Thoracic aorta (tissue), 2 donors: ENCODE measurements around the gene TANK. TPM values are rescaled to one million over a fixed set of nuclear protein-coding genes. Genes with fewer than 3 reads are reported as not detected.
A peak's percentile ranks its signal among the peaks of the same experiment; 100 is the strongest.
"Not testable (repeated sequence)": the region's sequence is repeated elsewhere in the genome, so short reads cannot be mapped to it uniquely, and the experiment has no call there.

Experiments
- ATAC-seq: fragments of 150-250 bp; one replicate; pipeline ENCODE4 v1.8.0; 2017; ENCODE audit warnings: low read depth; ENCODE audit not compliant: insufficient number of reproducible peaks, low FRiP score
- DNase-seq: peaks from one replicate; pipeline ENCODE4 v3.0.0-alpha.2; 2020; ENCODE audit warnings: low spot score
- H3K27ac ChIP-seq, 2 donors: fragments of 200-600 bp; sonication (generic); 1 replicate in 1 of 2; 2 replicates in 1 of 2; pipeline ENCODE4 v1.5.1; 2016; ENCODE audit warnings: mild to moderate bottlenecking in 2 of 2, moderate library complexity in 2 of 2
- H3K27me3 ChIP-seq: fragments of 200-600 bp; sonication (generic); replicated peaks from 2 replicates; pipeline ENCODE4 v1.6.0; 2016; ENCODE audit warnings: mild to moderate bottlenecking; ENCODE audit not compliant: insufficient read depth
- H3K36me3 ChIP-seq: fragments of 200-600 bp; sonication (generic); one replicate; pipeline ENCODE4 v1.5.1; 2016
- H3K4me1 ChIP-seq, 2 donors: fragments of 200-600 bp; sonication (generic); 1 replicate in 1 of 2; 2 replicates in 1 of 2; pipeline versions ENCODE4 v1.5.1 to v1.6.0; 2016; ENCODE audit warnings: low read depth in 2 of 2, mild to moderate bottlenecking in 1 of 2; ENCODE audit not compliant: control insufficient read depth in 1 of 2
- H3K4me3 ChIP-seq: fragments of 200-600 bp; sonication (generic); 2 replicates; pipeline ENCODE4 v1.5.1; 2016; ENCODE audit warnings: mild to moderate bottlenecking
- H3K9me3 ChIP-seq: fragments of 200-600 bp; sonication (generic); 2 replicates; pipeline ENCODE4 v1.5.1; 2016
- total RNA-seq, 2 donors: library from RNA; depleted of rRNA; stranded (reverse); fragments of >200 nt; gene quantifications; one replicate each; pipeline versions ENCODE4 v1.1.0 to v1.2.3, GENCODE V29; 2016
- TF ChIP-seq, protein P1 (sequence below): fragments of 200-600 bp; sonication (generic); IDR thresholded peaks from one replicate; pipeline ENCODE4 v1.5.1; 2019; ENCODE audit warnings: antibody characterized with exemption

Gene TANK
- total RNA-seq, 2 donors from 2014 or later = 59.2 to 86.8 TPM

DNA sequence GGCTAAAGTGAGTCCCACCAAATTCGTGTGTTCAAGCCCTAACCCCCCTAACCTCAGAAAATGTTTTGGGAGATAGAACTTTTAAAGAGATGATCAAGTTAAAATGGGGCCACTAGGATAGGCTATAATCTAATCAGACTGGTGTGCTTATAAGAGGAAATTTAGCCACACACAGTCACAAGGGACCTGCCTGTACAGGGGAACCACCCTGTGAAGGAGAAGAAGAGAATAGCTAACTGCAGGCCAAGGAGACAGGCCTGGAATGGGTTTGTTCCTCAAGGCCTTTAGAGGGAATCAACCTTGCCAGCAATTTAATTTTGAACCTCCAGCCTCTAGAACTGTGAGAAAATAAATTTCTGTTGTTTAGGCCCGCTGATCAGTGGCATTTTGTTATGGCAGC lies 36.0 kb upstream of the TANK start:
- TF ChIP-seq, protein P1, sequence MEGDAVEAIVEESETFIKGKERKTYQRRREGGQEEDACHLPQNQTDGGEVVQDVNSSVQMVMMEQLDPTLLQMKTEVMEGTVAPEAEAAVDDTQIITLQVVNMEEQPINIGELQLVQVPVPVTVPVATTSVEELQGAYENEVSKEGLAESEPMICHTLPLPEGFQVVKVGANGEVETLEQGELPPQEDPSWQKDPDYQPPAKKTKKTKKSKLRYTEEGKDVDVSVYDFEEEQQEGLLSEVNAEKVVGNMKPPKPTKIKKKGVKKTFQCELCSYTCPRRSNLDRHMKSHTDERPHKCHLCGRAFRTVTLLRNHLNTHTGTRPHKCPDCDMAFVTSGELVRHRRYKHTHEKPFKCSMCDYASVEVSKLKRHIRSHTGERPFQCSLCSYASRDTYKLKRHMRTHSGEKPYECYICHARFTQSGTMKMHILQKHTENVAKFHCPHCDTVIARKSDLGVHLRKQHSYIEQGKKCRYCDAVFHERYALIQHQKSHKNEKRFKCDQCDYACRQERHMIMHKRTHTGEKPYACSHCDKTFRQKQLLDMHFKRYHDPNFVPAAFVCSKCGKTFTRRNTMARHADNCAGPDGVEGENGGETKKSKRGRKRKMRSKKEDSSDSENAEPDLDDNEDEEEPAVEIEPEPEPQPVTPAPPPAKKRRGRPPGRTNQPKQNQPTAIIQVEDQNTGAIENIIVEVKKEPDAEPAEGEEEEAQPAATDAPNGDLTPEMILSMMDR = no peak
- ATAC-seq (no peak), DNase-seq (no peak)
- Histone ChIP-seq H3K4me3 (no peak overlapping the region), H3K36me3 (no peaks in the 10 kb centered on the region), H3K27ac (peak overlapping the region; percentile 62 to 77), H3K27me3 (no peaks in the 10 kb centered on the region), H3K4me1 (peaks cover 0 to 21% of the 10 kb centered on the region in 2 donors), H3K9me3 (no peaks in the 10 kb centered on the region)

DNA sequence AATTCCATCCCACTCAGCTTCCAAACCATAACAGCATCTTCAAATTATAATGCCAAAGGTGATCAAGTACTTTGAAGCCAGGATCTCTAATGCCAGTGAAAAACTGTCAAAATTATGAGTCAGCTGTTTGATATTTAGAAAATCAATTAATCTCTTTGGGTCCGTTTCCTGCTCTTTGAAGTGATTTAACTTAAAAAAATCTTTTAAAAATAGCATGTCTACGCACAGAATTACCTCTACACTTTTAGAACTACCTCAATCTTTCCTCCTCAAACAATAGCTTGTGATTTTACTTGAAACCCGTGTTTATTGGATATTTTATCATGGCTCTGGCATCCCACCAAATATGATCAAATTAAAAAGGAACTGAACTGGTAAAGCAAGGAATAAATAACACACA lies 31.3 kb upstream of the TANK start:
- H3K27ac ChIP-seq = no peak overlapping the region
- TF ChIP-seq, protein P1 = no peak
- H3K4me1 ChIP-seq = peaks cover 0 to 7% of the 10 kb centered on the region in 2 donors
- ATAC-seq (no peak), DNase-seq (no peak)
- H3K9me3 ChIP-seq = no peaks in the 10 kb centered on the region
- no peaks in the 10 kb centered on the region for H3K36me3 ChIP-seq
- H3K27me3 ChIP-seq = no peaks in the 10 kb centered on the region
- no peak overlapping the region for H3K4me3 ChIP-seq

DNA sequence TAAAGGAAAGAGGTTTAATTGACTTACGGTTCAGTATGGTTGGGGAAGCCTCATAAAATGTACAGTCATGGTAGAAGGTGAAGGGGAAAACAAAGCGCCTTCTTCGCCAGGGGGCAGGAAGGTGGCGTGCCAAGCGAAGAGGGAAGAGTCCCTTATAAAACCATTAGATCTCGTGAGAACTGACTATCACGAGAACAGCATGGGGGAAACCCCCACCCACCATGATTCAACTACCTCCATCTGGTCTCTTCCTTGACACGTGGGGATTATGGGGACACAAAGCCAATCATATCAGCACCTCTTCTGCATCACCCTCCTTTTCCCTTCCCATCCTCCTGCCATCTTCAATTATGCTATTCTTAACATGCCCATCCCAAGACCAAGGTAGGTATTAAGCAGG lies 29.9 kb upstream of the TANK start:
- no peaks in the 10 kb centered on the region for H3K27me3 ChIP-seq
- ATAC-seq = no peak
- DNase-seq = no peak
- H3K36me3 ChIP-seq = no peaks in the 10 kb centered on the region
- no peaks in the 10 kb centered on the region for H3K9me3 ChIP-seq
- H3K4me3 ChIP-seq = no peak overlapping the region
- no peak overlapping the region for H3K27ac ChIP-seq
- TF ChIP-seq, protein P1 = no peak
- H3K4me1 ChIP-seq = peaks cover 7 to 8% of the 10 kb centered on the region in 2 donors

DNA sequence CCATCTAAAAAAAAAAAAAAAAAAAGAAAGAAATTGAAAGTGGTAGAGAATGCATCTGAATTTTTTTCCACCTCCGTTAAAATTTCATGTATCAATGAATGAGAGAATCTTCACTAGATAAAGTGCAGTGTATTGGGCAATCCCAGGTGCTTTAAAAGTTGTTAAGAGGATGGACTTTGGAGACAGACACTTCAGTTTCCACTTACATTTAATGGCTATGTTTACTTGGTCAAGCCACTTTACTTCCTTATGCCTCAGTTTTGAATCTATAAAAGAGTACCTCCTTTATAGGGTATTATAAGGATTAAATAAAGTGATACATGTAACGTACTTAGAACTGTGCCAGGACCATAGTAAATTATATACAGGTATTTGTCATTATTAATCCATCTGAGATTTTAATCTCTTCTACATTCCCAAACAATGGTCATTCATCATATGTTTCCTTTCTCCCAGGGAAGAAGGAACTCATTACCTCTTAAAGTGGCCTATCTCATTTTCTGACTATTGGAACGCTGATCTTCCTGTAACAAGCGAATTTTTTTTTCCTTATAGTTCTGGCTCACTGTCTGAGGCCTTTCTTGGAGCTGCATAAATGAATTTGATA lies 29.1 kb upstream of the TANK start:
- Histone ChIP-seq H3K4me1 (peaks cover 14 to 16% of the 10 kb centered on the region in 2 donors), H3K4me3 (no peak overlapping the region), H3K27ac (no peak overlapping the region), H3K27me3 (no peaks in the 10 kb centered on the region), H3K36me3 (no peaks in the 10 kb centered on the region), H3K9me3 (no peaks in the 10 kb centered on the region)
- DNase-seq (no peak), ATAC-seq (no peak)
- TF ChIP-seq, protein P1 = no peak

DNA sequence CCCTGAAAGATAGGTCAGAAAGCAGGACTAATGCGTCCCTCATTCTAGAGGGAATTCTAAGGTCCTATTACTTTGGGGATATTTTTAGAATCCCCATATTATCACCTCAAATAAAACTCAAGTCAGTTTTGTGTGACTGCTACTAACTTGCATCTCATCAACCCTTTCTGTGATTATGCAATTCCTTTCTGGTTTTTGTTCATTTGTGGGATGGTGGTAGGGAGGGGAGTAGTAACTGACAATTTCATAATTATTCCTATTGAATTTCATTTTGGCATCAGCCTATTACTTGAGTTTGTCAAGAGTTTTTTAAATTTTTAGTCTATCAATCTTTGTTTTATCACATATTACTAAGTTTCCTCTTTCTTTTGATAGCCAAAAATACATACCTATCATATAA lies 28.4 kb upstream of the TANK start:
- Histone ChIP-seq H3K27me3 (no peaks in the 10 kb centered on the region), H3K27ac (no peak overlapping the region), H3K4me3 (no peak overlapping the region), H3K4me1 (peaks cover 17 to 22% of the 10 kb centered on the region in 2 donors), H3K9me3 (no peaks in the 10 kb centered on the region), H3K36me3 (no peaks in the 10 kb centered on the region)
- DNase-seq (no peak), ATAC-seq (no peak)
- TF ChIP-seq, protein P1 = no peak

DNA sequence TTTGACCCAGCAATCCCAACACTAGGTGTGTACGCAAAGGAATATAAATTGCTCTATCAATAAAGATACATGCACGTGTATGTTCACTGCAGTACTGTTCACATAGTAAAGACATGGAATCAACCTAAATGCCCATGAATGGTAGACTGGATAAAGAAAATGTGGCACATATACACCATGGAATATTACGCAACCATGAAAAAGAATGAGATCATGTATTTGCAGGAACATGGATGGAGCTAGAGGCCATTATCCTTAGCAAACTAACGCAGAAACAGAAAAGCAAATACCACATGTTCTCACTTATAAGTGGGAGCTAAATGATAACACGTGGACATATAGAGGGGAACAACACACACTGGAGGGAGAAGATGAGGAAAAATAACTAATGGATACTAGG lies 27.8 kb upstream of the TANK start:
- not testable (repeated sequence) for ATAC-seq, H3K36me3 ChIP-seq

More for the DNA sequence above, 27.8 kb upstream of the TANK start:
- H3K27ac ChIP-seq, H3K9me3 ChIP-seq, H3K27me3 ChIP-seq, DNase-seq, H3K4me3 ChIP-seq: not testable (repeated sequence)
- H3K4me1 ChIP-seq = peaks cover 17 to 25% of the 10 kb centered on the region in 2 donors
